Activated T-cell treated with anti-CD3 and anti-CD28 coated beads for 48 hours (primary cell): Measurements from ENCODE around the gene DPT.

Source experiments
- DNase-seq: peaks from one replicate; pipeline ENCODE4 v3.0.0-alpha.2; 2020; ENCODE audit warnings: low read depth

DPT gene

GRCh38 chr1:168735974-168736373, 7.0 kb upstream of the DPT start:
- no peak for DNase-seq

GRCh38 chr1:168734946-168735345, 5.9 kb upstream of the DPT start:
- no peak for DNase-seq

DNA sequence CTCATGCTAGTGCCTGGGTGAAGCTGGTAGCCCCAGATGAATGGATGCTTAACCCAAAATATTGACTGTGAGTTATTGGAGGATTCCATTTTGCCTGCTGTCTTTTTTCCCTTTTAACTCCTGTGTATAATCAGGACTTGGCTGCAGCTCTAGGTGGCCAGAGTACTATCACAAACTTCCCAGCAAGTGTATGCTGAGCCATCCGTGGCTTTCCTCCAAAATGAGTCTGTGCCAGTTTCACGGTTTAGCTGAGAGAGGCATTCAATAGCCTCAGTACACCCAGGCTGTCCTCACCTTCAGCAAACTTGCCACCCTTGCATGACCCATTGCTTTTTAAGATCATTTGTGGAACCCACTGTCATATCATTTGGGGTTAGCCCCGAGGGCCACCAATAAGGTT, 5.3 kb upstream of the DPT start:
- no peak for DNase-seq

- DNase-seq: no peak
These were observed 4.2 kb upstream of the DPT start for GRCh38 chr1:168733241-168733640.

DNA sequence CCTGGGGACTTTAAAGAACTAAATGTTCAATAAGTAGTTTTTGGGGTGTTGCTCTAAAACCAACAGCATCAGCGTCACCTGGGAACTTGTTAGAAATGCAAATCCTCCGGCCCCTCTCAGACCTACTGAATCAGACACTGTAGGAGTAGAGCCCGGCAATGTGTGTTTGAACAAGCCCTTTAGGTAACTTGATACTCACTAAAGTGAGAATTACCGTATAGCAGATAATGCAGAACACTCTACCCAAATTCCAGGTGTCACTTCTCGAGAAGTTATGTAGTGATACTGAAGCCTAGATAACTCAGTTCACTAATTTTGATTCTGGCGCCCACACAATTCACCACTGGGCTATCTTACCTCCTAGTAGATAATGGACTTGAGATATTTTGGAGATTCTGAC, 3.7 kb upstream of the DPT start:
- DNase-seq: no peak

GRCh38 chr1:168731244-168731953, 2.4 kb upstream of the DPT start:
- no peak for DNase-seq

- DNase-seq: no peak
These were observed 398 bp upstream of the DPT start for GRCh38 chr1:168729405-168729802.

GRCh38 chr1:168726719-168727118, 2.3 kb downstream of the DPT start:
- no peak for DNase-seq

GRCh38 chr1:168726281-168726680, 2.7 kb downstream of the DPT start:
- no peak for DNase-seq

- DNase-seq: no peak
These were observed 3.2 kb downstream of the DPT start for GRCh38 chr1:168725831-168726230.

GRCh38 chr1:168725060-168725459, 3.9 kb downstream of the DPT start:
- no peak for DNase-seq

DNA sequence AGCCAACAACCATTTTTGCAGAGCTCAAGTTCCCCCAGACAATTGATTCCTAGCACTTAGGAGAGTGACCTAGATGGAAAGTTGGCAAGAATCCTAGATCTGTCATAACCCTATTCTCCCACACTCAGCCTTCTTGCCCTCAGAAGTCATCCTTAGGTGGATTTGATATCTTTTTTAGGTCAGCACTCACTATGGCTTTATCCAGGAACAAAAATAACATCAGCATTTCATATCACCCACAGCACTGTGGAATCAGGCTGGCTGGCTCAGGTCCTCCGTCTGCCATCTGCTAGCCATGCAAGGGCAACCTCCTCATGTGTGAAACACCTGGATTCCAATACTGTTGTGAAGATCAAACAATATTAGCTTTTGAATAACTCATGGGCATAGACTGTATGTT, 6.0 kb downstream of the DPT start:
- DNase-seq: no peak

GRCh38 chr1:168720839-168721238, 8.2 kb downstream of the DPT start:
- no peak for DNase-seq

GRCh38 chr1:168719306-168720111, 9.5 kb downstream of the DPT start:
- no peak for DNase-seq

DNA sequence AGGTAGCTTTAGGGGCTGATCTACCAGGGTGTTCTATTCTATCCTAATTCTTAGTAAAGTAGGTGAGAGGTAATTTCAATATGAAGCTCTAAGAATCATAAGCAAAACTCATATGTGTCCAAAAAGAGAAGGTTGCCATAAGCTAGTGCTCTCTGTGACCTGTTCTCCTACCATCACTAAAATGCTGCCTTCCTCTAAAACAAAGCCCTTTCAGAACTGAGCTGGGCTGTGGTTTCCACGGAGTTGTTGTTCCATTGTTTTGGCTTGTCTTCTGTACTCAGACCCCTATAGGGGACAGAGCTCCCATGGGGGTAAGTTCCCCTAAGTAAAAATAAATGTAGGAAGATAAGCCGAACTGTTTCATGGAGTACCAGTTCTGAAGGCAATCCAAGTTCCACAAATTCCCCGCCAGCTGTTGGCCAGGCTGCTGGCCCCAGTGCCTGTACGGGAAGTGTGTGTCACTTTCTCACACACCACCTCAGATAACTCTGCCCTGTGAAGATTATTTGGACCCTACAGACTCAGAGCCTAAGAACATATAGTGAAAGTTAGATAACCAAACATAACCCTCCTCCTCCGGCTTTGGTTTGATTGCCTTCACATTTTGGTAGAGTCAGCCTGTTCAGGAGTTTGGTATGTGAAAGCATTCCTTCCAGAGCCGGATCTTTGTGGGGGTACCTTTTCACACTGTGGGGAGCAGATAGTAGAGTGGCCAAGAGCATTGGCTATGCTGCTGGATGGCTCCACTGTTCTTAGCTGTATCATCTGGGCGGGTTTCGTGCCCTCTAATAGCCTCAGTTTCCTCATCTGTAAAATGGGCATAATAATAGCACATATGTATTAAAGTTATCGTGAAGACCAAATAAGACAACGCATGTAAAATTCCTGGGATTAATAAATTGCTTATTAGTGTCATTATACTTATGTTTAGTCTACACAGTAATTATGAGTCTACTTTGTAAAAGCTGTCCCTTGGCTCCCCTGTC, 10.8 kb downstream of the DPT start:
- DNase-seq: no peak

GRCh38 chr1:168714012-168714411, 15.0 kb downstream of the DPT start:
- DNase-seq: no peak

GRCh38 chr1:168709405-168710363, 19.3 kb downstream of the DPT start:
- no peak for DNase-seq

DNA sequence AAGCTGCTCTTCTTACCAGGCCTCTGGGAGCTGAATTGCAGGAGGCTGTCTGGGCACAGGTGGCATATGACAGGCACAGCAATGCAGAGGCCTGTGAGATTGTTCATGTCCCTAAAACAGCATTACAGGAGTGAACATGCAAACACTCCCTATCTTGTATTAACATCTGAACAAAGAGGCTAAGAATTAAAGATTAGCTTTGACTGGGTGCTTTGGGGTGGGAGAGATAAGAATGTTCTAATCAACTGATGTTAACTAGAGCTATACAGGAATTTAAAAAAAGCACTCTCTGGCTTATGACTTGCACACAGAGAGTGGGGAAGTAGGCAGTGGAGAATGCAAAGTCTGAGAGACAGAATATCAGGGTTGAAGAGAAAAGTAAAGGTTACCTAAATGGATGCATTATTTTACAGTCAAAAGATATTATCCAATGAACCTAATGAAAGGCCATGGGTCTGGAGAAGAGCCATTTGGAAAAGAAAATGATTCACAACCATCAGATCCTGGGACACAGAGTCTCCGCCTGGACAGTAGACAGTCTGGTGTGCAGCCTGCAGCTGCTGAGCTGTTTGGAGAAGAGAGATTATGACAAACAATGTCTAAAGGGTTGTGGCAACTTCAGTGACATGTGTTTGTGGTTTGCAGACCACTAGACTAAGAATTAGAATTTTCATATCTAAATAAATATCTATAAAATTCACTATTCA, 20.2 kb downstream of the DPT start:
- DNase-seq: no peak

DNA sequence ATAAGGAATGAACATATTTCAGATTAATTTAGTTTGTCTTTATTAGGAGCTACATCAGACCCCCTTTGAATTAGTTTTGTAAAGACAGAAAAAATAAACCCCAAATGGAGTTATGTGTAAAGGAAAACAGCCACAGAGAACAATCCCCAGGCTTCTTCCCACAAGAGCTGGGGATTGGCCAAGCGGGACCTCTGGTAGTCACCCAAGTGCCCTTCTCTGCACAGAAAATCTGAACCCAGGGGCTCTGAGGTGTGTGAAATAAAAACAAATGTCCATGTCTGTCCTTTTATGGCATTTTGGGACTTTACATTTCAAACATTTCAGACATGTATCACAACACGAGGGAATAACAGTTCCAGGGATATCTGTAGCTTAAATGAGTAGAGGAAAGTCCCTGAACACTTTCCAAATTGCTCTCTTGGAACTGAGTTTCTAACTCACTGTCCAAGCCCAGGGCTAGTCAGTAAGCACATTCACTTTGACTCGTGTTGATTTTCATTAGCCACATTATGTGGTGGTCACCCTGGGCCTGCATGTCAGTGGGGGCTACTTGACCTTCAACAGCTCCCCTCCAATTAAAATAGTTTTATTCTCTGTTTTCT, 22.5 kb downstream of the DPT start:
- DNase-seq: no peak

DNA sequence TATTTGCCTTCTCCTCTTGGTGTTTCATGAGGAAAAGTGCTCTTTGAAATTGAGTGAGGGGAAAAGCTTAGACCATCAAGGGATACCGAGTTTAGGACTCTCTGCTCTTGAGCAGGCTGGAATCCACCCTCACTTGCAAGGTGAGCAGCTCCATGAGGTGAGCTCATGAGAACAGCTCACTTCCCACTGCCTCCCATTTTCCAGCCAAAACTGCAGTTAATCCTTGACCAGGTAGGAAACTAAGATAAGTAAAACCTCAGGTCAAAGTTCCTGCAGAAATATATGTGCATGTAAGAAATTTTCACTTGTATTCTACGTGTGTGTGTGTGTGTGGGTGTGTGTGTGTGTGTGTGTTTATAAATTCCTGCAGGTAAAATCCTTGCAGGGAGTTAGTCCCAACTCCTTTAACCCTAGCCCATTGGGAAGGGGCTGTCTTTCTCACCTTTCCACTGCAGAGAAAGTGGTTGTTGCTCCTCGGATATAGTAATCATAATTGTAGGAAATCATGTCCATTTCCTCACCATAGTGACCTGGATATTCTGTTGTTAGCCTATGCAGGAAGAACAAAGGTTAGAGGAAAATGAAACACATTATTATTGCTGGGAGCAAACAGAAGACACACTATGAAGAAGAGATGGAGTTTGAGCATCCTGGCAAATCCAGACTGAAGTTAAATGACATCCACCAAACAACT, 28.3 kb downstream of the DPT start:
- no peak for DNase-seq
